Fibroblast of gingiva (primary cell): ENCODE data around the gene CDH3.

Experiments
- DNase-seq: peaks from one replicate; pipeline ENCODE4 v3.0.0-alpha.2; 2011; ENCODE audit warnings: low read depth

Gene CDH3

DNA sequence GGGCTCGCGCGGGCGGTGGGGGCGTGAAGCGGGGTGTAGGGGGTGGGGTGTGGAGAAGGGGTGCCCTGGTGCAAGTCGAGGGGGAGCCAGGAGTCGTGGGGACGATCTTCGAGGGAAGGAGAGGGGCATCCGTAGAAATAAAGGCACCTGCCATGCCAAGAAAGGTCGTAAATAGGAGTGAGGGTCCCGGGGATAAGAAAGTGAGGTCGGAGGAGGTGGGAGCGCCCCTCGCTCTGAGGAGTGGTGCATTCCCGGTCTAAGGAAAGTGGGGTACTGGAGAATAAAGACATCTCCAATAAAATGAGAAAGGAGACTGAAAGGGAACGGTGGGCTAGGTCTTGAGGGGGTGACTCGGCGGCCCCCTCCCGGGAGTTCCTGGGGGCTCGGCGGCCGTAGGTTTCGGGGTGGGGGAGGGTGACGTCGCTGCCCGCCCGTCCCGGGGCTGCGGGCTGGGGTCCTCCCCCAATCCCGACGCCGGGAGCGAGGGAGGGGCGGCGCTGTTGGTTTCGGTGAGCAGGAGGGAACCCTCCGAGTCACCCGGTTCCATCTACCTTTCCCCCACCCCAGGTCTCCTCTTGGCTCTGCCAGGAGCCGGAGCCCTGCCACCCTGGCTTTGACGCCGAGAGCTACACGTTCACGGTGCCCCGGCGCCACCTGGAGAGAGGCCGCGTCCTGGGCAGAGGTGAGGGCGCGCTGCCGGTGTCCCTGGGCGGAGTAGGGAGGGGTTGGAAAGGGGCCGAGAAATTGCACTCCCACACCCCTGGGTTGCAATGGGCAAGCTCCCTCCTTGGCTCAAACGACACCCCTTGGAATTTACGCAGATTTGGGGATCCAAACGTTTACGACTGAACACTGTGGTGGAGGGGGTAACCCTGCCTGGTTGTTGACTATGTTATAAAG, 92.9 kb downstream of the CDH3 start:
- no peak for DNase-seq

DNA sequence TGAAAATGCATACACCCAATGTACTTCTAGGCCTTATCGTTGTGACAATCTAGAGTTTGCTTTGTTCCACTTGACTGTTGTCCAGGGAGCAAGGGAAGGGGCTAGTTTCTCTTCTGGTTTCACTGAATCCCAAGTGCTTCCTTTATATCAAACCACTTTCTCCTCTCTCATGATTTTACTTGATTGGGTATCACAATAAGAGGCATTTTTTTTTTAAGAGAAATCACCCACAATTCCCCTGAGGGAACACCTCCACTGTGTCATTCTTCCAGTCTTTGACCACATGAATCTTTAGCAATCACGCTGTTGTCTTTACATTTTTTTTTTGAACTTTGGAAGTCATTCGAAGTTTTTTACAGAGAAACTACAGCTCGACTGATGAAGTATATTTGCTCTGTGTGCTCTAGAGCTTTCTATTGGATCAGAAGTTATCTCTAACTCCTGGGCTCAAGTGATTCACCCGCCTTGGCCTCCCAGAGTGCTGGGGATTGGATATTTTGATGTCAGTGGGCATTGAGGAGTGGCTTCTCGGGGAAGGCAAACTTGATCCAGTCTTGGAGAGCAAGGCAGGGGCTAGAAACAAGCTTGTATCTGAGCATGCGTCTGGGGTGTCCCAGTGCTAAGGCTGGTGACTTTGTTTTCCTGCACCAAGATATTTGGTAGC, 95.0 kb downstream of the CDH3 start:
- no peak for DNase-seq

DNA sequence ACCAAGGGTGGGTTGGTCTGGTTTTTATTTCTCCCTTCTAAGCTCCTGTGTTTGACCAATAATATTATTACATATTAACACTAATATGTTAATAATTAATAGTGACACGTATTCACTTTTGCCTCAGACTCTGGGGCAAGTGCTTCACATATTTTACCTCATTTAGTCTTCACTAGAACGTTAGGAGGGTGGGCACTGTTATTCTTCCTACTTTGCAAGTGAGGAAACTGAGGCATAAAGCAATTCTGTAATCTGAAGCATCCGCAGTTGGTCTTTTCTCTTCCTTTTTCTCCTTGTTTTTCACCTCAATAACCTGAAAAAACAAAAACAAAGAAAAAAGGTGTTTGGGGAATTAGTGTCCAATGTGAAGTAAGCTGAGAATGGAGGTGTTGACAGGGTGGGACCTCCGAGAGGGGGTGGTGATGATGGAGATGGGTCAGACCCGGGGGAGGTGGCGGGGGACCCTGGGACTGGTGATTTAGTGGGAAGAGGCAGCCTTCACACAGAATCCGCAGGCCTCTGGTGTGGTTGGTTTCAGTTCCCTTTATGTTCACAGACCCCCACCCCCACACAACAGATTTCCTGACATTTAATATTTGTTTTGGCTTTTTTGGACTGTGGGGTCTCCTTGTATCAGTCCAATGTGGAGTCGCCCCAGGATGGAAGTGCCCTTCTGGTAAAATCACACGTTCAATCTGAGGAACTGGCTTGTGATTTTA, 95.7 kb downstream of the CDH3 start:
- DNase-seq, result no peak

DNA sequence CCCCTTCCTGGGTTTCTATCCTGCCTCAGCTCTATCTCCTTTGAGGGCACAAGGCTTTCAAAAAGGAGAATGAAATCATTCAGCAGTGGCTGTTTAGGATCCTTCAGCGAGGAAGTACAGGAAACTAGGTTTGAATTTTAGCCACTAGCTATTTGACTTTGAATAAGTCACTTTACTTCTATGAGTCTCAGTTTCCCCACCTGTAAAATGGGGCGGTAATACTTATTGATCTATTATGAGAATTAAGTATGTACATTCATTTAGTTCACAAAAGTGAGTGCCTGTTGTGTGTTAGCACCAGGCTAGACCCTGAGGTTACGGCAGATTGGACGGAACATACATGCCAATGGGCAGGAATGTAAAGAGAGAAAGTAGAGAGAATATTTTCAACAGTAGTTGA, 98.6 kb downstream of the CDH3 start:
- DNase-seq, result no peak

DNA sequence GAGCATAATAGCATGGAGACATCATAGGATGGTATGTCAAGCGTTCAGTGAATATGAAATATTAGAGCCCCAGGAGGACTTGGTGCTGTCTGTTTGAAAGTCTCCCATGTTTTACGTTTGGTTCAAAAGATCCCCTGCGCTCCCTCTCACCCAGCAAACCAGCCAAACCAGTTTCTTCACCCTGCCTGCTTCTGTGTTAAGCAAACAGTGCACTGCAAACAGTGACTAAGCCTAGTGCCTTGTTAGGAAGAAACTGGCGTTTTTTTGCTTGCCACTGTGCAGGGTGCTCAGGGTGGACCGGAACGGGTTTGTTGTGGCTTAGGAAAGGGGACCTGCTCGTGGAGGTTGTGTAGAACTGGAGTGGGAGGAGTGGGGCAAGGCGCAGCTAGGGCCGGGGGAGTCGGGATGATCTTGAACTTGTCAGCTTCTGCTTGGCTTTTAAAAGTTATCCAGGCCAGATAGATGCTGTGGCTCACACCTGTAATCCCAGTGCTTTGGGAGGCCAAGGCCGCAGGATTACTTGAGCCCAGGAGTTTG, 99.7 kb downstream of the CDH3 start:
- DNase-seq, result no peak

DNA sequence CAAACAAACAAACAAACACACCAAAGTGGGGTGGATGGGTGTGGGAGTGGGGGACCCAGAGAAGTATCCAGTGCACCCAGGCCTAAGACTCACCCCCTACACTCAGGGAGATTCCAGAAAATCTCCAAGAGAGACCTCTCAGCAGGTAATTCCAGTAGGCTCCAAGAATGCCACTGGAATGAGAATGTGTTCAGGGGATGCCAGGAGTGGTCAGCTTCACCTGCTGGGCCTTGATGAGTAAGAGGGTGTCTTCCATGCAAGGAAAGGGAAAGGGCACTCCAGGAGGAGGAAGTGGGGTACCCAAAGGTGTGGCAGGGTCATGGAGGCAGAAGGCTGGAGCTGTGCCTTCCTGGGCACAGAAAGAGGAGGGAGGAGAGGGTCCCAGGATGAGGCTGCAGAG, 101.8 kb downstream of the CDH3 start:
- DNase-seq, result no peak

DNA sequence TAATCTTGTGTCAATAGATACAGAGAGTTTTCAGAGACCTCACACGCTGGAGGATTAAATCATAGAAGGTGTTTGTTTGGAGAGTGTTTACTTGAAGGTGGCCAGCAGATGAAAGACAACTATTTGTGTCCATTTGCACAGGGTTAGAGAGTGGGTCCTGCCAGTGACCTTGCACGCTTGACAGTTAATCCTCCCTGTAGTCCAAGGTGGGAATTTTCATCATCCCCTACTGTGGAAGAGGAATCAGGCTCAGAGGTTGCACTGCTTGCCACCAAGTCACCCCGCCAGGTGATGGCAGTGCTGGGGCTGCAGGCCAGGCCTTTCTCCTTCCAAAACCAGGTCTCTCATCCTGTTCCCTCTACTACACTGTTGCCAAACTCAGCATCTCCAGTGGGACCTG, 104.3 kb downstream of the CDH3 start:
- DNase-seq, result no peak
